ENCODE data around the gene KIF16B. TPM values are rescaled to one million over a fixed set of nuclear protein-coding genes. Genes with fewer than 3 reads are reported as not detected.

Gene KIF16B
- total RNA-seq, 1 experiment from 2014 or later, result 12.7 TPM

DNA sequence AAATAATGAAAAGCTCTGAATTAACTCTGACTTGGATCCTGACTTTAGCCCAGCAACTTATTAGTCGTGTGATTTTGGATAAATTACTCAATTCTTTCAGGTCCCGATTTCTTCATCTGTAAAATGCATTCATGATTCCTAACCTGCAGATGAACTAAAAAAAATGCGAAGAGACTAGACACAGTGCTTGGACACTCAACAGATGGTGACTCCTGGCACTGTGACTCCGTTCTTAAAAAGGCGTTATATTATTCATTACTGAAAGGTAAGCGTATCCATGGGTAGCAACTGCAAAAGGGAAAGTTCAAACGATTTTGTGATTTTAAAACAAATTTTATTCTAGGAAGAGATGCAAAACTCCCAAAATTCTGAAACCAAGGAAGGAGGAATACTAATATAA lies 226.3 kb downstream of the KIF16B start:
- TF ChIP-seq EZH2phosphoT487 (IDR thresholded peaks at IDR 0.05; ENCODE audit: borderline replicate concordance, low read length) (no peak), EZH2 (IDR thresholded peaks at IDR 0.05; ENCODE audit: low read length, unreplicated experiment) (no peak)
- TF ChIP-seq, protein P1, sequence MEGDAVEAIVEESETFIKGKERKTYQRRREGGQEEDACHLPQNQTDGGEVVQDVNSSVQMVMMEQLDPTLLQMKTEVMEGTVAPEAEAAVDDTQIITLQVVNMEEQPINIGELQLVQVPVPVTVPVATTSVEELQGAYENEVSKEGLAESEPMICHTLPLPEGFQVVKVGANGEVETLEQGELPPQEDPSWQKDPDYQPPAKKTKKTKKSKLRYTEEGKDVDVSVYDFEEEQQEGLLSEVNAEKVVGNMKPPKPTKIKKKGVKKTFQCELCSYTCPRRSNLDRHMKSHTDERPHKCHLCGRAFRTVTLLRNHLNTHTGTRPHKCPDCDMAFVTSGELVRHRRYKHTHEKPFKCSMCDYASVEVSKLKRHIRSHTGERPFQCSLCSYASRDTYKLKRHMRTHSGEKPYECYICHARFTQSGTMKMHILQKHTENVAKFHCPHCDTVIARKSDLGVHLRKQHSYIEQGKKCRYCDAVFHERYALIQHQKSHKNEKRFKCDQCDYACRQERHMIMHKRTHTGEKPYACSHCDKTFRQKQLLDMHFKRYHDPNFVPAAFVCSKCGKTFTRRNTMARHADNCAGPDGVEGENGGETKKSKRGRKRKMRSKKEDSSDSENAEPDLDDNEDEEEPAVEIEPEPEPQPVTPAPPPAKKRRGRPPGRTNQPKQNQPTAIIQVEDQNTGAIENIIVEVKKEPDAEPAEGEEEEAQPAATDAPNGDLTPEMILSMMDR (conservative IDR thresholded peaks at IDR 0.05; ENCODE audit: low read depth, low read length), result no peak
- no peaks in the 10 kb centered on the region for H3K27me3 ChIP-seq (ENCODE audit: low read length)
- H3K4me3 ChIP-seq (ENCODE audit: low read length), result no peak overlapping the region
- H3K9ac ChIP-seq (ENCODE audit: low read length), result no peak overlapping the region
- DNase-seq, result no peak
- H2AFZ ChIP-seq (ENCODE audit: low read length), result no peak overlapping the region
- H3K4me1 ChIP-seq (ENCODE audit: insufficient read depth, low read length), result peaks cover 12% of the 10 kb centered on the region
- no peaks in the 10 kb centered on the region for H4K20me1 ChIP-seq (ENCODE audit: low read length)
- no peak for ATAC-seq
- no peaks in the 10 kb centered on the region for H3K9me2 ChIP-seq (replicated peaks; ENCODE audit: low read length)
- ChIA-PET POLR2A (ENCODE audit: unreplicated experiment) (no interaction called here), CTCF (no interaction called here)
- BruUV-seq (replicated peaks), result no TSS peak
- no peaks in the 10 kb centered on the region for H3F3A ChIP-seq (ENCODE audit: low read length, unreplicated experiment)
- intact Hi-C loops (cut with micrococcal nuclease), result no loop called here
- no peaks in the 10 kb centered on the region for H3K36me3 ChIP-seq (ENCODE audit: low read depth, low read length)
- no peaks in the 10 kb centered on the region for H3K9me3 ChIP-seq (ENCODE audit: low read length)
- H3K79me2 ChIP-seq (ENCODE audit: low read length), result no peaks in the 10 kb centered on the region
- no peak overlapping the region for H3K4me2 ChIP-seq (ENCODE audit: low read length)
- no peak overlapping the region for H3K27ac ChIP-seq (ENCODE audit: low read length)

DNA sequence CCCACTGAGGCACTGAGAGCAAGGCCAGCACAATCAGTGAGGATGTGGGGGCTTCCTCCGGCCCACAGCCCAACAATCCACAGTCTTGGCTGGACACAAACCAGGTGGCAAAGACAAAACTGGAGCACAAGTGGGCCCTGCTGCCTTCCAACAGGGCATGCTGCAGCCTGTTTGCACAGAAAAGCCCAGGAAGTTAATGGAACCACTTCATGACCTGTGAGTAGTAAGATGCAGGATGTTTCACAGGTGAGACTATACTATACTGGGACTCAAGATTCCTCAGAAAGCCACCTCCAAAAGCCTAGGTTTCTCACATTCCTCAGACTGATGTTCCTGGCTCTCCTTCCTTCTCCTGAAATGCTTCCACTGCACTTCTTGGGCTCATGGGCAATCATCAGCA lies 235.5 kb downstream of the KIF16B start:
- no peak for DNase-seq
- no peaks in the 10 kb centered on the region for H3K9me2 ChIP-seq (replicated peaks; ENCODE audit: low read length)

DNA sequence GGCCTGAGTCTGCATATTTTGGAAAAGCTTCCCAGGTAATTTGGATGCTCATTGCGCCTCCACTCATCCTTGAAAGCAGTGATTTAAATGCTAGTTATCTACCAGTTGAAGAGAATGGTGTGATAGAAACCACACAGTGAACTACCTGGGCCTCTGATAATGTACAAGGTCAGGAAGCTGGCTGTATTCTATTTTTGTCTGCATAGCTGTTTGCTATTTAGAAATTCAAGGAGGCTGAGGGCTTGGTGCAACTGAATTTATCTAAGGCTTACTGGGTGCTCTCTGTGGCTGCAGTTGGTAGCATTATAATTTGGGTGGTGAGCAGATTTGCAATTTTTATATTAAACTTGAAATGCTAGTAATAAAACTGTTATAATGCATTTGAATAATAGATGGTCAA lies 245.6 kb downstream of the KIF16B start:
- intact Hi-C loops (cut with micrococcal nuclease), result no loop called here
- H3K27ac ChIP-seq (ENCODE audit: low read length), result no peak overlapping the region
- H3K9ac ChIP-seq (ENCODE audit: low read length), result no peak overlapping the region
- H2AFZ ChIP-seq (ENCODE audit: low read length), result no peak overlapping the region
- TF ChIP-seq, protein P1 (conservative IDR thresholded peaks at IDR 0.05; ENCODE audit: low read depth, low read length), result no peak
- TF ChIP-seq EZH2 (IDR thresholded peaks at IDR 0.05; ENCODE audit: low read length, unreplicated experiment), result no peak
- no peak for TF ChIP-seq EZH2phosphoT487 (IDR thresholded peaks at IDR 0.05; ENCODE audit: borderline replicate concordance, low read length)
- no peaks in the 10 kb centered on the region for H4K20me1 ChIP-seq (ENCODE audit: low read length)
- H3K4me1 ChIP-seq (ENCODE audit: insufficient read depth, low read length), result no peaks in the 10 kb centered on the region
- no TSS peak for BruUV-seq (replicated peaks)
- no peak overlapping the region for H3K4me2 ChIP-seq (ENCODE audit: low read length)
- ATAC-seq (no peak), DNase-seq (no peak)
- POLR2A ChIA-PET (ENCODE audit: unreplicated experiment), result no interaction called here
- no peaks in the 10 kb centered on the region for H3K9me3 ChIP-seq (ENCODE audit: low read length)
- no peaks in the 10 kb centered on the region for H3K9me2 ChIP-seq (replicated peaks; ENCODE audit: low read length)
- H3K79me2 ChIP-seq (ENCODE audit: low read length), result no peaks in the 10 kb centered on the region
- CTCF ChIA-PET, result no interaction called here
- H3F3A ChIP-seq (ENCODE audit: low read length, unreplicated experiment), result no peaks in the 10 kb centered on the region
- H3K4me3 ChIP-seq (ENCODE audit: low read length), result no peak overlapping the region
- no peaks in the 10 kb centered on the region for H3K36me3 ChIP-seq (ENCODE audit: low read depth, low read length)
- H3K27me3 ChIP-seq (ENCODE audit: low read length), result no peaks in the 10 kb centered on the region

More for the DNA sequence above, 235.5 kb downstream of the KIF16B start:
- ChIA-PET CTCF (no interaction called here), POLR2A (ENCODE audit: unreplicated experiment) (no interaction called here)
- TF ChIP-seq EZH2phosphoT487 (IDR thresholded peaks at IDR 0.05; ENCODE audit: borderline replicate concordance, low read length), result no peak
- ATAC-seq, result no peak
- Histone ChIP-seq H3K27ac (ENCODE audit: low read length) (no peak overlapping the region), H3K79me2 (ENCODE audit: low read length) (no peaks in the 10 kb centered on the region), H4K20me1 (ENCODE audit: low read length) (no peaks in the 10 kb centered on the region), H3K4me3 (ENCODE audit: low read length) (no peak overlapping the region), H3K9me3 (ENCODE audit: low read length) (no peaks in the 10 kb centered on the region), H3K4me1 (ENCODE audit: insufficient read depth, low read length) (no peaks in the 10 kb centered on the region), H3K9ac (ENCODE audit: low read length) (no peak overlapping the region), H3F3A (ENCODE audit: low read length, unreplicated experiment) (no peaks in the 10 kb centered on the region), H3K4me2 (ENCODE audit: low read length) (no peak overlapping the region), H3K36me3 (ENCODE audit: low read depth, low read length) (no peaks in the 10 kb centered on the region), H2AFZ (ENCODE audit: low read length) (no peak overlapping the region), H3K27me3 (ENCODE audit: low read length) (no peaks in the 10 kb centered on the region)
- BruUV-seq (replicated peaks), result no TSS peak
- intact Hi-C loops (cut with micrococcal nuclease), result no loop called here

Data from PC-3 (cell line).